Smooth muscle cell (in vitro differentiated cells): ENCODE results near the gene CD72. TPM values are rescaled to one million over a fixed set of nuclear protein-coding genes. Genes with fewer than 3 reads are reported as not detected.

Source experiments
- DNase-seq: peaks from one replicate; lab custom pipeline; 2025; ENCODE audit not compliant: unreplicated experiment; lab: John Stamatoyannopoulos, UW
- H2AFZ ChIP-seq: fragments of 200-600 bp; sonication (generic); 2 replicates; pipeline ENCODE4 v1.6.0; 2016; ENCODE audit warnings: antibody characterized with exemption, low read depth, mild to moderate bottlenecking
- H3F3A ChIP-seq: fragments of 200-600 bp; sonication (generic); 2 replicates; pipeline ENCODE4 v1.6.0; 2017; ENCODE audit warnings: antibody characterized with exemption, low read depth
- H3K27ac ChIP-seq: fragments of 200-600 bp; sonication (generic); 2 replicates; pipeline ENCODE4 v1.5.1; 2016; ENCODE audit warnings: low read depth, mild to moderate bottlenecking
- H3K27me3 ChIP-seq: fragments of 200-600 bp; sonication (generic); 2 replicates; pipeline ENCODE4 v1.6.1; 2016; ENCODE audit warnings: low read depth, mild to moderate bottlenecking
- H3K36me3 ChIP-seq: fragments of 200-600 bp; sonication (generic); 2 replicates; pipeline ENCODE4 v1.5.1; 2016; ENCODE audit warnings: low read depth
- H3K4me1 ChIP-seq: fragments of 200-600 bp; sonication (generic); 2 replicates; pipeline ENCODE4 v1.5.1; 2016; ENCODE audit warnings: low read depth
- H3K4me2 ChIP-seq: fragments of 200-600 bp; sonication (generic); 2 replicates; pipeline ENCODE4 v1.6.0; 2016; ENCODE audit warnings: mild to moderate bottlenecking
- H3K4me3 ChIP-seq: fragments of 200-600 bp; sonication (generic); 2 replicates; pipeline ENCODE4 v1.5.1; 2016; ENCODE audit warnings: mild to moderate bottlenecking
- H3K79me2 ChIP-seq: fragments of 200-600 bp; sonication (generic); 2 replicates; pipeline ENCODE4 v1.6.0; 2016; ENCODE audit warnings: low read depth, mild to moderate bottlenecking
- H3K9ac ChIP-seq: fragments of 200-600 bp; sonication (generic); 2 replicates; pipeline ENCODE4 v1.6.0; 2016; ENCODE audit warnings: low read depth
- H3K9me3 ChIP-seq: fragments of 200-600 bp; sonication (generic); replicated peaks from 2 replicates; pipeline ENCODE4 v1.5.1; 2016; ENCODE audit warnings: low read depth
- H4K20me1 ChIP-seq: fragments of 200-600 bp; sonication (generic); 2 replicates; pipeline ENCODE4 v1.6.0; 2016; ENCODE audit warnings: low read depth
- WGBS: methylation state at CpG from one replicate; pipeline ENCODE4 v1.1.7; 2016; ENCODE audit warnings: low lambda C conversion rate; 5-methylcytosine and 5-hydroxymethylcytosine counted together
- polyA plus RNA-seq: library from polyadenylated mRNA; unstranded; fragments of >200 nt; fragmentation: Nextera tagmentation; extraction: Ambion mirVana; gene quantifications from 2 replicates; pipeline ENCODE4 v1.2.1, GENCODE V29; 2016
- total RNA-seq: library from RNA; depleted of rRNA; stranded (reverse); fragments of >200 nt; gene quantifications from 2 replicates; pipeline ENCODE4 v1.2.3, GENCODE V29; 2014
- TF ChIP-seq, protein P1 (sequence below): fragments of 200-600 bp; sonication (generic); IDR thresholded peaks from 2 replicates; pipeline ENCODE4 v1.5.1; 2017; ENCODE audit warnings: borderline replicate concordance, mild to moderate bottlenecking, antibody characterized with exemption; ENCODE audit not compliant: insufficient read depth, poor library complexity, severe bottlenecking

Gene CD72
- total and polyA plus RNA-seq, 2 experiments from 2014 or later, result 0.45 to 2.9 TPM

- no peak overlapping the region for H3K9ac ChIP-seq
Measured at GRCh38 chr9:35617548-35617947, 665 bp downstream of the CD72 start.

GRCh38 chr9:35616681-35617459, 1.3 kb downstream of the CD72 start:
- Histone ChIP-seq H3K27ac (no peak overlapping the region), H3K4me2 (peak overlapping the region; percentile 78), H4K20me1 (no peaks in the 10 kb centered on the region), H3K4me1 (peaks cover 3% of the 10 kb centered on the region), H2AFZ (peak overlapping the region; percentile 77), H3K9ac (no peak overlapping the region), H3K4me3 (peak overlapping the region; percentile 40), H3K36me3 (no peaks in the 10 kb centered on the region), H3K9me3 (no peaks in the 10 kb centered on the region), H3K79me2 (no peaks in the 10 kb centered on the region), H3F3A (no peaks in the 10 kb centered on the region), H3K27me3 (peaks cover 52% of the 10 kb centered on the region)
- 12% methylated on average over 44 of the region's 51 CpGs for WGBS
- DNase-seq, result peak; percentile 11
- TF ChIP-seq, protein P1, sequence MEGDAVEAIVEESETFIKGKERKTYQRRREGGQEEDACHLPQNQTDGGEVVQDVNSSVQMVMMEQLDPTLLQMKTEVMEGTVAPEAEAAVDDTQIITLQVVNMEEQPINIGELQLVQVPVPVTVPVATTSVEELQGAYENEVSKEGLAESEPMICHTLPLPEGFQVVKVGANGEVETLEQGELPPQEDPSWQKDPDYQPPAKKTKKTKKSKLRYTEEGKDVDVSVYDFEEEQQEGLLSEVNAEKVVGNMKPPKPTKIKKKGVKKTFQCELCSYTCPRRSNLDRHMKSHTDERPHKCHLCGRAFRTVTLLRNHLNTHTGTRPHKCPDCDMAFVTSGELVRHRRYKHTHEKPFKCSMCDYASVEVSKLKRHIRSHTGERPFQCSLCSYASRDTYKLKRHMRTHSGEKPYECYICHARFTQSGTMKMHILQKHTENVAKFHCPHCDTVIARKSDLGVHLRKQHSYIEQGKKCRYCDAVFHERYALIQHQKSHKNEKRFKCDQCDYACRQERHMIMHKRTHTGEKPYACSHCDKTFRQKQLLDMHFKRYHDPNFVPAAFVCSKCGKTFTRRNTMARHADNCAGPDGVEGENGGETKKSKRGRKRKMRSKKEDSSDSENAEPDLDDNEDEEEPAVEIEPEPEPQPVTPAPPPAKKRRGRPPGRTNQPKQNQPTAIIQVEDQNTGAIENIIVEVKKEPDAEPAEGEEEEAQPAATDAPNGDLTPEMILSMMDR, result no peak

More at GRCh38 chr9:35617548-35617947, 665 bp downstream of the CD72 start:
- peaks cover 52% of the 10 kb centered on the region for H3K27me3 ChIP-seq
- no peak for DNase-seq
- no peaks in the 10 kb centered on the region for H3K9me3 ChIP-seq
- WGBS, result 66% methylated on average over 8 of the region's 8 CpGs
- peaks cover 3% of the 10 kb centered on the region for H3K4me1 ChIP-seq
- H3K4me3 ChIP-seq, result peak overlapping the region; percentile 40
- H3K79me2 ChIP-seq, result no peaks in the 10 kb centered on the region
- H2AFZ ChIP-seq, result peak overlapping the region; percentile 77
- H4K20me1 ChIP-seq, result no peaks in the 10 kb centered on the region
- H3F3A ChIP-seq, result no peaks in the 10 kb centered on the region
- TF ChIP-seq, protein P1, result no peak
- no peaks in the 10 kb centered on the region for H3K36me3 ChIP-seq
- H3K27ac ChIP-seq, result no peak overlapping the region
- H3K4me2 ChIP-seq, result peak overlapping the region; percentile 78

DNA sequence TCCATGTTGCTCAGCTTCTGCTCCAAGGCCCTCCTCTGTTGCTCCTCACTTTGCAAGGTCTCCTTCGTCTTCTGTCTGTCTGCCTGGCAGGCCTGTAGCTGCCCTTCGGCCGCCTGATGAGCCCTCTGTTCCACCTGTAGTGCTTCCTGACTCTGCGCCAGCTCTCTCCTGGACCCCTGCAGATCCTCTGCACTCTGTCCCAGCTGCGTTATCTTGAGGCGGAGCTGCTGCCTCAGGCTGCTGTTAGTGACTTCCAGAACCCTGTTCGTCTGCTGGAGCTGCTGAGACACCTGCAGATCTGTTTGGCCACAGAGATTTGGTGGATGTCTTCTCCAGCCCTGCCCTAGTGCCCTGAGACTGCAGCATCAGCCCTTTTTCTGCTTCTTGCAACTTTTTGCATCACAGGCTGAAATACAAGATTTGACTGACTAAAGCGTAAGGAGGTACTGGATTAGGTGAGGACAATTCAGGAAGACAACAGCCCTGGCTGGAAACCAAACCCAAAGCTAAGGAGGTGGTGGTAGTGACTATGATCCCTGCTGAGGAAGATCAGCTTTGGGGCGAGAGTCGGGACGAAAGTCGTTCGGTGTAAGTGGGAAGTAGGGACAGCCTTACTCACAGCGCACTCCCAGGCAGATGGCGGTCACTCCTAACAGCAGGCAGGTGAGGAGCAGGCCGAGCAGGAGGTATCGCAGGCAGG, 2.1 kb downstream of the CD72 start:
- Histone ChIP-seq H3K4me3 (no peak overlapping the region), H3K36me3 (no peaks in the 10 kb centered on the region), H3K27me3 (peaks cover 52% of the 10 kb centered on the region), H3K4me2 (no peak overlapping the region), H3K9ac (no peak overlapping the region), H3K79me2 (no peaks in the 10 kb centered on the region), H2AFZ (no peak overlapping the region), H3K4me1 (peaks cover 3% of the 10 kb centered on the region), H4K20me1 (no peaks in the 10 kb centered on the region), H3K9me3 (no peaks in the 10 kb centered on the region), H3F3A (no peaks in the 10 kb centered on the region), H3K27ac (no peak overlapping the region)
- no peak for DNase-seq
- TF ChIP-seq, protein P1, result no peak
- 62% methylated on average over 17 of the region's 17 CpGs for WGBS
